Parathyroid adenoma (tissue), 2 donors: ENCODE results near the gene ALG11.

Experiments
- H2AFZ ChIP-seq: fragments of 300-600 bp; sonication (generic); one replicate; pipeline ENCODE4 v1.7.0; 2017; ENCODE audit warnings: antibody characterized with exemption, mild to moderate bottlenecking
- H3K27ac ChIP-seq: fragments of 300-600 bp; sonication (generic); one replicate; pipeline ENCODE4 v1.7.0; 2017
- H3K27me3 ChIP-seq: fragments of 300-600 bp; sonication (generic); one replicate; pipeline ENCODE4 v1.7.0; 2017; ENCODE audit warnings: low read length; ENCODE audit not compliant: control insufficient read depth, insufficient read depth
- H3K36me3 ChIP-seq: fragments of 300-600 bp; sonication (generic); one replicate; pipeline ENCODE4 v1.7.0; 2017; ENCODE audit warnings: low read length; ENCODE audit not compliant: control insufficient read depth, insufficient read depth
- H3K4me1 ChIP-seq: fragments of 300-600 bp; sonication (generic); one replicate; pipeline ENCODE4 v1.7.0; 2017; ENCODE audit warnings: control low read depth
- H3K4me2 ChIP-seq: fragments of 300-600 bp; sonication (generic); one replicate; pipeline ENCODE4 v1.7.0; 2017; ENCODE audit warnings: low read length
- H3K4me3 ChIP-seq: fragments of 300-600 bp; sonication (generic); one replicate; pipeline ENCODE4 v1.7.0; 2017; ENCODE audit warnings: low read depth, low read length
- H3K79me2 ChIP-seq: fragments of 300-600 bp; sonication (generic); one replicate; pipeline ENCODE4 v1.7.0; 2017; ENCODE audit warnings: control low read depth
- H3K9ac ChIP-seq: fragments of 300-600 bp; sonication (generic); one replicate; pipeline ENCODE4 v1.7.0; 2017; ENCODE audit warnings: mild to moderate bottlenecking
- H3K9me3 ChIP-seq: fragments of 300-600 bp; sonication (generic); one replicate; pipeline ENCODE4 v1.7.0; 2017; ENCODE audit warnings: low read length; ENCODE audit not compliant: control insufficient read depth
- TF ChIP-seq, protein P1 (sequence below): fragments of 300-600 bp; sonication (generic); IDR thresholded peaks from one replicate; pipeline ENCODE4 v1.7.0; 2017; ENCODE audit warnings: antibody characterized with exemption, mild to moderate bottlenecking
- donor health status: primary hyperparathyroidism.

The ALG11 gene

DNA sequence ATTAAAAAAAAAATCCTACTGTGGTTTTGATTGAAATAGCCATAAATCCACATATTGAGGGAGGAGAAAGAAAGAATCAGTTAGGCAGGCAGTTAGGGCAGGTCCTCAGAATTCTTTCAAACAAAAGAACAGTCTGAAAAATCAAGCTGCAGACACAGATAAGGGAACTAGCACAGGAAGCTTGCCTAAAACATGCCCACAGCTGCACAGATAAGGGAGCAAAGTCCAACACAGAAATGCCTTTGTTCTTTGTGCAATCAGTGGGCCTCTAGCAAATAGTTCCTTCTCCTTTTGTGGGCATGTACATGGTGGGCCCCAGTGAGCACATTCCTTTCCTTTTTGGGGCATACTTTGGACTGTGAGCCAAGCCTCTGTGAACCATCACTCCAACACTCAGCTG lies 55.0 kb downstream of the ALG11 start:
- no peak overlapping the region for H2AFZ ChIP-seq
- H3K27me3 ChIP-seq: no peaks in the 10 kb centered on the region
- H3K79me2 ChIP-seq: no peaks in the 10 kb centered on the region
- no peak overlapping the region for H3K4me3 ChIP-seq
- H3K9ac ChIP-seq: no peak overlapping the region
- H3K27ac ChIP-seq: no peak overlapping the region
- no peaks in the 10 kb centered on the region for H3K36me3 ChIP-seq
- TF ChIP-seq, protein P1, sequence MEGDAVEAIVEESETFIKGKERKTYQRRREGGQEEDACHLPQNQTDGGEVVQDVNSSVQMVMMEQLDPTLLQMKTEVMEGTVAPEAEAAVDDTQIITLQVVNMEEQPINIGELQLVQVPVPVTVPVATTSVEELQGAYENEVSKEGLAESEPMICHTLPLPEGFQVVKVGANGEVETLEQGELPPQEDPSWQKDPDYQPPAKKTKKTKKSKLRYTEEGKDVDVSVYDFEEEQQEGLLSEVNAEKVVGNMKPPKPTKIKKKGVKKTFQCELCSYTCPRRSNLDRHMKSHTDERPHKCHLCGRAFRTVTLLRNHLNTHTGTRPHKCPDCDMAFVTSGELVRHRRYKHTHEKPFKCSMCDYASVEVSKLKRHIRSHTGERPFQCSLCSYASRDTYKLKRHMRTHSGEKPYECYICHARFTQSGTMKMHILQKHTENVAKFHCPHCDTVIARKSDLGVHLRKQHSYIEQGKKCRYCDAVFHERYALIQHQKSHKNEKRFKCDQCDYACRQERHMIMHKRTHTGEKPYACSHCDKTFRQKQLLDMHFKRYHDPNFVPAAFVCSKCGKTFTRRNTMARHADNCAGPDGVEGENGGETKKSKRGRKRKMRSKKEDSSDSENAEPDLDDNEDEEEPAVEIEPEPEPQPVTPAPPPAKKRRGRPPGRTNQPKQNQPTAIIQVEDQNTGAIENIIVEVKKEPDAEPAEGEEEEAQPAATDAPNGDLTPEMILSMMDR: no peak
- no peaks in the 10 kb centered on the region for H3K9me3 ChIP-seq
- no peak overlapping the region for H3K4me2 ChIP-seq
- H3K4me1 ChIP-seq: no peaks in the 10 kb centered on the region

DNA sequence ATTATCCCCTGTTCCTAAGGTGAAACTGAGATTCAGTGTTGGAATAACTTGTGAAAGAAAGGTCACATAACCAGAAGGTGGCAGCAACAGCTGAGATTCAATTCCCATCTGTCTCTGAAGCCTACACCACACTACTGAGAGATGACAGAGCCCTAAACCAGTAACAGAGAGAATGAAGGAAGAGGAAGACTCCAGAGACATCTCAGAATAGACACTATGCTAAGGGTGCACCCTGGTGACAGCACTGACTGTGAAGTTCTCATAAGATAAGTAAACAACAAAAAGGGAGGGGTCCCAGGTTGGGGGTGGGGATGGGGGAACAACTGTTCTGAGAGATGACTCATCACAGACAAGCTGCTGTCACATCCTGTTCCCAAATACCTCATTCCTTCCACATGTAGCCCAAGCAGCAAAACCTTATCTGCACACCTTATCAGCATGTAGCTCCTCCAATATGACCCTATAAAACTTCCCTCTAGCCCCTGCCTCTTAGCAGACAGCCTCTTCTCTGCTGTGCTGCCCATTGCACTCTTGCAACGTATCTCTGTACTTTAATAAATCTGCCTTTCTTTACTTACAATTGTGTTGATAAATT lies 58.8 kb downstream of the ALG11 start:
- Histone ChIP-seq H3K27ac (no peak overlapping the region), H3K27me3 (no peaks in the 10 kb centered on the region), H3K9ac (no peak overlapping the region), H3K4me3 (no peak overlapping the region), H2AFZ (no peak overlapping the region), H3K9me3 (no peaks in the 10 kb centered on the region), H3K79me2 (no peaks in the 10 kb centered on the region), H3K36me3 (no peaks in the 10 kb centered on the region), H3K4me2 (no peak overlapping the region), H3K4me1 (no peaks in the 10 kb centered on the region)
- TF ChIP-seq, protein P1: no peak
